ENCODE data around the gene SIGLEC8. TPM values are rescaled to one million over a fixed set of nuclear protein-coding genes. Genes with fewer than 3 reads are reported as not detected.

Gene SIGLEC8
- total and polyA plus RNA-seq, 9 of the 15 experiments (the other 6 are each of a cell fraction or from before 2014, with no cell fraction given), result 0.04 to 0.65 (median 0.39) TPM

DNA sequence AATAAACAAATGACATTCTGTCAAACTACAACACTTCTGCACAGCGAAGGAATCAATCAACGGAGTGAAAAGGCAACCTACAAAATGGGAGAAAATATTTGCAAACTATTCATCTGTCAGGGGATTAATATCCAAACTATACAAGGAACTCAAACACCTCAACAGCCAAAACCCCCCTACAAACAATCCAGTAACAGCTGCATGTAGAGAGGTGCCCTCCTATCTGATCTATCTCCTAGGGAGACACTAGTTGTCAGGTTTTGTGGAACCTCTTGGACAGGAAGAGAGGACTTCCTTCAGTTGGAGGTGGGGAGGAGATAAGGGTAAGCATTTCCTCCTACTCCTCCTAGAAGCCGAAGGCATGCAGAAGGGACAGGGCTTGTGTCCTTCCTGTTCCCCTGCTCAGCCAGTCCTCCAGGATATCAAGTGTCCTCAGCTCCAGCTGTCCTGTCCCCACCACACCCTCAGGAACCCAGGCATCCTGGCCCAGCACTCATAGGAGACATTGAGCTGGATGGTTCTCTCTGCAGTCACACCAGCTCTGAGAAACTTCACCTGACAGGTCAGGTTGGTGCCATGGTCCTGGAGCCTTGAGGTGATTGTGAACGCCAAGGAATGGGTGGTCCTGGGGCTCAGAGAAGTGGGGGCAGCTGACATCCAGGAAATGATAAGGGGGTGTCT lies 9.8 kb upstream of the SIGLEC8 start (continued):
- TF ChIP-seq KDM1A (IDR thresholded peaks at IDR 0.05) (peak; percentile 42 to 56; a peak in 1 of 4 replicates), BRD4 (IDR thresholded peaks at IDR 0.05) (no peak), ZNF57 (CRISPR knock-in tag; IDR thresholded peaks at IDR 0.05) (no peak), KDM4B (IDR thresholded peaks at IDR 0.05; ENCODE audit: borderline replicate concordance in 2 of 2, low read depth in 1 of 2) (no peak), SAFB (IDR thresholded peaks at IDR 0.05; ENCODE audit: borderline replicate concordance, low read depth, low read length) (no peak), RBM39 (optimal IDR thresholded peaks at IDR 0.05; ENCODE audit: low read depth, low read length) (no peak), POLR2AphosphoS5 (IDR thresholded peaks at IDR 0.05; ENCODE audit: control insufficient read depth, insufficient read depth, low read depth, low read length) (peak; percentile 86), CBFB (CRISPR knock-in tag; IDR thresholded peaks at IDR 0.05) (no peak), ZFP36 (IDR thresholded peaks at IDR 0.05; ENCODE audit: low read depth, low read length, partially characterized antibody) (peak; percentile 47), BMI1 (IDR thresholded peaks at IDR 0.05; ENCODE audit: low read length) (no peak), THRAP3 (IDR thresholded peaks at IDR 0.05; ENCODE audit: borderline replicate concordance) (0 out of 2 replicates have a peak, but pooled peaks have one; percentile 80), POLR2B (IDR thresholded peaks at IDR 0.05; ENCODE audit: low read depth, partially characterized antibody) (peak; percentile 92), TAF7 (tag; IDR thresholded peaks at IDR 0.05) (peak; percentile 75), BCL6 (CRISPR knock-in tag; IDR thresholded peaks at IDR 0.05) (no peak), GABPB1 (CRISPR knock-in tag; IDR thresholded peaks at IDR 0.05) (peak; percentile 52; the same call in 1 of the 2 replicates), JUND (IDR thresholded peaks at IDR 0.05; ENCODE audit: borderline replicate concordance, low read depth, low read length) (peak; percentile 58; the same call in 1 of the 2 replicates), JUND (tag; IDR thresholded peaks at IDR 0.05; ENCODE audit: borderline replicate concordance, low read depth, low read length) (peak; percentile 52; the same call in 1 of the 3 replicates), RBFOX2 (IDR thresholded peaks at IDR 0.05; ENCODE audit: low read depth, low read length) (peak; percentile 68)
- TF ChIP-seq, protein P1, sequence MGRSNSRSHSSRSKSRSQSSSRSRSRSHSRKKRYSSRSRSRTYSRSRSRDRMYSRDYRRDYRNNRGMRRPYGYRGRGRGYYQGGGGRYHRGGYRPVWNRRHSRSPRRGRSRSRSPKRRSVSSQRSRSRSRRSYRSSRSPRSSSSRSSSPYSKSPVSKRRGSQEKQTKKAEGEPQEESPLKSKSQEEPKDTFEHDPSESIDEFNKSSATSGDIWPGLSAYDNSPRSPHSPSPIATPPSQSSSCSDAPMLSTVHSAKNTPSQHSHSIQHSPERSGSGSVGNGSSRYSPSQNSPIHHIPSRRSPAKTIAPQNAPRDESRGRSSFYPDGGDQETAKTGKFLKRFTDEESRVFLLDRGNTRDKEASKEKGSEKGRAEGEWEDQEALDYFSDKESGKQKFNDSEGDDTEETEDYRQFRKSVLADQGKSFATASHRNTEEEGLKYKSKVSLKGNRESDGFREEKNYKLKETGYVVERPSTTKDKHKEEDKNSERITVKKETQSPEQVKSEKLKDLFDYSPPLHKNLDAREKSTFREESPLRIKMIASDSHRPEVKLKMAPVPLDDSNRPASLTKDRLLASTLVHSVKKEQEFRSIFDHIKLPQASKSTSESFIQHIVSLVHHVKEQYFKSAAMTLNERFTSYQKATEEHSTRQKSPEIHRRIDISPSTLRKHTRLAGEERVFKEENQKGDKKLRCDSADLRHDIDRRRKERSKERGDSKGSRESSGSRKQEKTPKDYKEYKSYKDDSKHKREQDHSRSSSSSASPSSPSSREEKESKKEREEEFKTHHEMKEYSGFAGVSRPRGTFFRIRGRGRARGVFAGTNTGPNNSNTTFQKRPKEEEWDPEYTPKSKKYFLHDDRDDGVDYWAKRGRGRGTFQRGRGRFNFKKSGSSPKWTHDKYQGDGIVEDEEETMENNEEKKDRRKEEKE (IDR thresholded peaks at IDR 0.05; ENCODE audit: borderline replicate concordance in 1 of 2, control insufficient read depth in 1 of 2, low read depth in 2 of 2, low read length in 1 of 2), result no peak
- TF ChIP-seq, protein P2, sequence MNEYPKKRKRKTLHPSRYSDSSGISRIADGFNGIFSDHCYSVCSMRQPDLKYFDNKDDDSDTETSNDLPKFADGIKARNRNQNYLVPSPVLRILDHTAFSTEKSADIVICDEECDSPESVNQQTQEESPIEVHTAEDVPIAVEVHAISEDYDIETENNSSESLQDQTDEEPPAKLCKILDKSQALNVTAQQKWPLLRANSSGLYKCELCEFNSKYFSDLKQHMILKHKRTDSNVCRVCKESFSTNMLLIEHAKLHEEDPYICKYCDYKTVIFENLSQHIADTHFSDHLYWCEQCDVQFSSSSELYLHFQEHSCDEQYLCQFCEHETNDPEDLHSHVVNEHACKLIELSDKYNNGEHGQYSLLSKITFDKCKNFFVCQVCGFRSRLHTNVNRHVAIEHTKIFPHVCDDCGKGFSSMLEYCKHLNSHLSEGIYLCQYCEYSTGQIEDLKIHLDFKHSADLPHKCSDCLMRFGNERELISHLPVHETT (CRISPR knock-in tag; conservative IDR thresholded peaks at IDR 0.05 in 1 of 2, IDR thresholded peaks at IDR 0.05 in 1 of 2), result peak in 1 of 2 experiments; percentile 59; a peak in 2 of 4 replicates
- TF ChIP-seq, protein P3, sequence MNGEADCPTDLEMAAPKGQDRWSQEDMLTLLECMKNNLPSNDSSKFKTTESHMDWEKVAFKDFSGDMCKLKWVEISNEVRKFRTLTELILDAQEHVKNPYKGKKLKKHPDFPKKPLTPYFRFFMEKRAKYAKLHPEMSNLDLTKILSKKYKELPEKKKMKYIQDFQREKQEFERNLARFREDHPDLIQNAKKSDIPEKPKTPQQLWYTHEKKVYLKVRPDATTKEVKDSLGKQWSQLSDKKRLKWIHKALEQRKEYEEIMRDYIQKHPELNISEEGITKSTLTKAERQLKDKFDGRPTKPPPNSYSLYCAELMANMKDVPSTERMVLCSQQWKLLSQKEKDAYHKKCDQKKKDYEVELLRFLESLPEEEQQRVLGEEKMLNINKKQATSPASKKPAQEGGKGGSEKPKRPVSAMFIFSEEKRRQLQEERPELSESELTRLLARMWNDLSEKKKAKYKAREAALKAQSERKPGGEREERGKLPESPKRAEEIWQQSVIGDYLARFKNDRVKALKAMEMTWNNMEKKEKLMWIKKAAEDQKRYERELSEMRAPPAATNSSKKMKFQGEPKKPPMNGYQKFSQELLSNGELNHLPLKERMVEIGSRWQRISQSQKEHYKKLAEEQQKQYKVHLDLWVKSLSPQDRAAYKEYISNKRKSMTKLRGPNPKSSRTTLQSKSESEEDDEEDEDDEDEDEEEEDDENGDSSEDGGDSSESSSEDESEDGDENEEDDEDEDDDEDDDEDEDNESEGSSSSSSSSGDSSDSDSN (IDR thresholded peaks at IDR 0.05; ENCODE audit: borderline replicate concordance in 1 of 2, low read depth in 2 of 2, low read length in 2 of 2), result peak in 1 of 2 experiments; percentile 88; a peak in 2 of 4 replicates

Measured in K562 (cell line).